ENCODE results near the gene FGF9.

FGF9 gene

DNA sequence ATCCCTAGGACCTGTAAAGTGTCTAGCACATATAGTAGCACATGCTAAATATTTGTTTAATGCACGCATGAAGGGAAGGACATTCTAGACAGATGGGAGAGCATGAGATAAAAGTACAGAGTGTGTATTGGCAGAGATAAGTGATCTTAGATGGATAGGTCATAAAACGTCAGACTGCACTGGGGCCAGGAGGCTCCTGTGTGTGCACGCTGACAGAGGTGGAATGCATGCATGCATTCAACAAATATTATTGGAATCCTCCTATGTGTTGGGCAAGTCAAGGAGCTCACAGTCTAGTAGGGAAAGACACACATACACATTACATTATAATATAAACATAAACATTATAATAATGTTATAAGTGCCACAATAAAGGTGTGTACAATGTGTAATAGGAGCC, 73.3 kb downstream of the FGF9 start:
- DNase-seq (ENCODE audit: insufficient read length, low spot score) (no peak), FAIRE-seq (no peak)

GRCh38 chr13:21745307-21745706, 74.4 kb downstream of the FGF9 start:
- no peak for DNase-seq (ENCODE audit: insufficient read length, low spot score)
- TF ChIP-seq PAX5 (IDR thresholded peaks at IDR 0.05; ENCODE audit: insufficient read depth, low read length, severe bottlenecking), result no peak
- no peak for TF ChIP-seq POLR2AphosphoS5 (IDR thresholded peaks at IDR 0.05; ENCODE audit: low read depth, low read length)
- no peak for TF ChIP-seq SPI1 (IDR thresholded peaks at IDR 0.05; ENCODE audit: low read depth, low read length)
- no peak for TF ChIP-seq POLR2A (IDR thresholded peaks at IDR 0.05; ENCODE audit: low read depth, low read length)
- no peak for TF ChIP-seq POU2F2 (IDR thresholded peaks at IDR 0.05; ENCODE audit: low read depth, low read length)
- no peak for TF ChIP-seq TAF1 (IDR thresholded peaks at IDR 0.05; ENCODE audit: low read depth, low read length)
- no peak for FAIRE-seq

More for the DNA sequence above, 73.3 kb downstream of the FGF9 start:
- no peak for TF ChIP-seq POLR2A (IDR thresholded peaks at IDR 0.05; ENCODE audit: low read depth, low read length)
- TF ChIP-seq TAF1 (IDR thresholded peaks at IDR 0.05; ENCODE audit: low read depth, low read length), result no peak
- no peak for TF ChIP-seq POU2F2 (IDR thresholded peaks at IDR 0.05; ENCODE audit: low read depth, low read length)
- no peak for TF ChIP-seq SPI1 (IDR thresholded peaks at IDR 0.05; ENCODE audit: low read depth, low read length)
- TF ChIP-seq PAX5 (IDR thresholded peaks at IDR 0.05; ENCODE audit: insufficient read depth, low read length, severe bottlenecking), result no peak
- no peak for TF ChIP-seq POLR2AphosphoS5 (IDR thresholded peaks at IDR 0.05; ENCODE audit: low read depth, low read length)

DNA sequence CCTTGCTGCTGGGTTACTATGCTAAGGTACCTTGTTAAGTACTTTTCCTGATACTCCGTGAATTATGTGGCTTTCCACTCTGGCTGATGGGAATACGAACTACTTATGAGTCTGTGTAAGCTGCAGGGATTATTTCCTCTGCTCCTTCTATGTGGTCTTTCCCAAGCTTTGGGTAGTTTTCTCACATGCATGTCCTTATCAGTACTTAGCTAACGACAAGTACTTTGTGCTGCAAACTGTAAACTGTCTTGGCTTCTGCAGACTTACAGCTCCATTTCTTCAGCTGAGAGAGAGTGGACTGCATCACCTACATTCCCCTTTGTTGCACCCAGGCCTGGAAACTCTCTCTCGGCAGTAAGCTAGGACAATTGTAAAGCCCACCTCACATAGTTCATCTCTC, 76.6 kb downstream of the FGF9 start:
- TF ChIP-seq SPI1 (IDR thresholded peaks at IDR 0.05; ENCODE audit: low read depth, low read length) (no peak), PAX5 (IDR thresholded peaks at IDR 0.05; ENCODE audit: insufficient read depth, low read length, severe bottlenecking) (no peak), POU2F2 (IDR thresholded peaks at IDR 0.05; ENCODE audit: low read depth, low read length) (no peak)
- no peak for FAIRE-seq
- no peak for DNase-seq (ENCODE audit: insufficient read length, low spot score)

GRCh38 chr13:21748166-21748565, 77.3 kb downstream of the FGF9 start:
- TF ChIP-seq POU2F2 (IDR thresholded peaks at IDR 0.05; ENCODE audit: low read depth, low read length), result no peak
- TF ChIP-seq PAX5 (IDR thresholded peaks at IDR 0.05; ENCODE audit: insufficient read depth, low read length, severe bottlenecking), result no peak
- no peak for TF ChIP-seq POLR2AphosphoS5 (IDR thresholded peaks at IDR 0.05; ENCODE audit: low read depth, low read length)
- TF ChIP-seq SPI1 (IDR thresholded peaks at IDR 0.05; ENCODE audit: low read depth, low read length), result no peak
- TF ChIP-seq POLR2A (IDR thresholded peaks at IDR 0.05; ENCODE audit: low read depth, low read length), result no peak
- no peak for FAIRE-seq
- no peak for DNase-seq (ENCODE audit: insufficient read length, low spot score)

GRCh38 chr13:21749410-21749809, 78.5 kb downstream of the FGF9 start:
- no peak for TF ChIP-seq POLR2AphosphoS5 (IDR thresholded peaks at IDR 0.05; ENCODE audit: low read depth, low read length)
- TF ChIP-seq POLR2A (IDR thresholded peaks at IDR 0.05; ENCODE audit: low read depth, low read length), result no peak
- TF ChIP-seq SPI1 (IDR thresholded peaks at IDR 0.05; ENCODE audit: low read depth, low read length), result no peak
- no peak for TF ChIP-seq PAX5 (IDR thresholded peaks at IDR 0.05; ENCODE audit: insufficient read depth, low read length, severe bottlenecking)
- FAIRE-seq, result no peak
- no peak for DNase-seq (ENCODE audit: insufficient read length, low spot score)

- FAIRE-seq (no peak), DNase-seq (ENCODE audit: insufficient read length, low spot score) (no peak)
- TF ChIP-seq POU2F2 (IDR thresholded peaks at IDR 0.05; ENCODE audit: low read depth, low read length), result no peak
- no peak for TF ChIP-seq SPI1 (IDR thresholded peaks at IDR 0.05; ENCODE audit: low read depth, low read length)
- TF ChIP-seq POLR2A (IDR thresholded peaks at IDR 0.05; ENCODE audit: low read depth, low read length), result no peak
- TF ChIP-seq PAX5 (IDR thresholded peaks at IDR 0.05; ENCODE audit: insufficient read depth, low read length, severe bottlenecking), result no peak
- TF ChIP-seq POLR2AphosphoS5 (IDR thresholded peaks at IDR 0.05; ENCODE audit: low read depth, low read length), result no peak
- no peak for TF ChIP-seq TAF1 (IDR thresholded peaks at IDR 0.05; ENCODE audit: low read depth, low read length)
Observed at GRCh38 chr13:21752501-21752900, 81.6 kb downstream of the FGF9 start.

- DNase-seq (ENCODE audit: insufficient read length, low spot score) (no peak), FAIRE-seq (no peak)
- TF ChIP-seq POU2F2 (IDR thresholded peaks at IDR 0.05; ENCODE audit: low read depth, low read length) (no peak), POLR2A (IDR thresholded peaks at IDR 0.05; ENCODE audit: low read depth, low read length) (no peak), PAX5 (IDR thresholded peaks at IDR 0.05; ENCODE audit: insufficient read depth, low read length, severe bottlenecking) (no peak), TAF1 (IDR thresholded peaks at IDR 0.05; ENCODE audit: low read depth, low read length) (no peak), POLR2AphosphoS5 (IDR thresholded peaks at IDR 0.05; ENCODE audit: low read depth, low read length) (no peak), SPI1 (IDR thresholded peaks at IDR 0.05; ENCODE audit: low read depth, low read length) (no peak)
Observed at GRCh38 chr13:21753117-21753729, 82.3 kb downstream of the FGF9 start.
